Retina (tissue), 1 donor: Measurements from ENCODE around the gene CUEDC1.

Experiments
- DNase-seq: peaks from one replicate; pipeline ENCODE4 v3.0.0-alpha.2; 2016

Gene CUEDC1

GRCh38 chr17:57955183-57955931 is at the start of gene CUEDC1:
CUEDC1 (minus strand) TSS chr17:57955412; CDS start chr17:57885564, 69,848 bp downstream.
- peak; percentile 63 for DNase-seq

- no peak for DNase-seq
These were observed 48.8 kb upstream of the CUEDC1 start for GRCh38 chr17:58004060-58004459.

- DNase-seq, result no peak
These were observed 47.8 kb upstream of the CUEDC1 start for GRCh38 chr17:58002973-58003372.

GRCh38 chr17:58002154-58002948 is 47.1 kb upstream of the CUEDC1 start:
- no peak for DNase-seq

GRCh38 chr17:58001461-58002124 is 46.4 kb upstream of the CUEDC1 start:
- no peak for DNase-seq

GRCh38 chr17:57999496-58000017 is 44.3 kb upstream of the CUEDC1 start:
- DNase-seq, result peak; percentile 65

GRCh38 chr17:57999010-57999495 is 43.8 kb upstream of the CUEDC1 start:
- DNase-seq, result no peak

GRCh38 chr17:57997085-57997809 is 42.0 kb upstream of the CUEDC1 start:
- DNase-seq, result no peak

- peak; percentile 63 for DNase-seq
These were observed 40.1 kb upstream of the CUEDC1 start for GRCh38 chr17:57995076-57995956.

- DNase-seq, result no peak
These were observed 39.2 kb upstream of the CUEDC1 start for GRCh38 chr17:57994436-57994835.

GRCh38 chr17:57993471-57994365 is 38.5 kb upstream of the CUEDC1 start:
- no peak for DNase-seq

GRCh38 chr17:57991537-57991936 is 36.3 kb upstream of the CUEDC1 start:
- no peak for DNase-seq

GRCh38 chr17:57990037-57990436 is 34.8 kb upstream of the CUEDC1 start:
- DNase-seq, result no peak

GRCh38 chr17:57988301-57989250 is 33.4 kb upstream of the CUEDC1 start:
- peak; percentile 87 for DNase-seq

GRCh38 chr17:57987581-57988300 is 32.5 kb upstream of the CUEDC1 start, which contains the start of gene VEZF1:
VEZF1 (minus strand) TSS chr17:57988254; CDS start chr17:57988111, 143 bp downstream.
- DNase-seq, result peak; percentile 81

GRCh38 chr17:57986841-57987580 is 31.8 kb upstream of the CUEDC1 start:
- peak; percentile 65 for DNase-seq

GRCh38 chr17:57985675-57985974 is 30.4 kb upstream of the CUEDC1 start:
- DNase-seq, result no peak
